ENCODE data around the gene TRPV3. TPM values are rescaled to one million over a fixed set of nuclear protein-coding genes. Genes with fewer than 3 reads are reported as not detected.
A peak's percentile ranks its signal among the peaks of the same experiment; 100 is the strongest.

The TRPV3 gene
- total RNA-seq, 2 experiments from 2014 or later: 0.25 to 0.56 TPM

DNA sequence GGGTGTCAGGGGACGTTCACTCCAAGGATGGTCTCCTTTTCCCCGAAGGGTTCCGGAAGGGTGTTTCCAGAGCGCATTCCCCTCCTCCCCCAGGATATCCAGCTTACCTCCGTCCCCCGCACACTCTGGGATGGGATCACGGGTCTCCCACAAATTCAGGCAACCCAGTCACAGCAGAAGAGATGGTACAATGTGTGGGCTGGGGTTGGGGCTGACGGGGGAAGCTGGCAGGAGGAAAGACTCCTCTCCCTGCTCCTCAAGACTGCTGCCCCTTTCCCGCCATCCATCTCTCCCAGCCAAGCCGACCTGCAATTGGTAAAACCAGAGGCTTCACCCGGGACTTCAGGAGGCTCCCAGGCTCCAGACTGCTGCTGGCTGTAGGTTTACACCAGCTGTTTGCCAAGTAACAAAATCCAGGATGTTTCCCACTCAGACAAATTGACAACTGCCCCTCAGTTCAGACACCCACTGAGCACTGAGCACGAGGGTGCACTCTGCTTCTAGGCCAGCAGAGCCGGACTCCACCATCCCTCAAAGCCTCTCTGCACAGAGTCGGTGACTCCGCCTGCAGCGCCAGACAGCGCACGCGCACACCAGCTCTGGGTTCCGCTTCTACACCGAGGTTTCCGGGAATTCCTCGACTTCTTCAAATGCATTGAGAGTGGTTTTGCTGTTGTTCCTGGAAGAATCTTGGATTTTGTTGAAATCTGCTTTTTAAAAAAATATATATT, 44.1 kb downstream of the TRPV3 start:
- ChIA-PET POLR2A (no interaction called here), CTCF (no interaction called here)
- TF ChIP-seq, protein P1, sequence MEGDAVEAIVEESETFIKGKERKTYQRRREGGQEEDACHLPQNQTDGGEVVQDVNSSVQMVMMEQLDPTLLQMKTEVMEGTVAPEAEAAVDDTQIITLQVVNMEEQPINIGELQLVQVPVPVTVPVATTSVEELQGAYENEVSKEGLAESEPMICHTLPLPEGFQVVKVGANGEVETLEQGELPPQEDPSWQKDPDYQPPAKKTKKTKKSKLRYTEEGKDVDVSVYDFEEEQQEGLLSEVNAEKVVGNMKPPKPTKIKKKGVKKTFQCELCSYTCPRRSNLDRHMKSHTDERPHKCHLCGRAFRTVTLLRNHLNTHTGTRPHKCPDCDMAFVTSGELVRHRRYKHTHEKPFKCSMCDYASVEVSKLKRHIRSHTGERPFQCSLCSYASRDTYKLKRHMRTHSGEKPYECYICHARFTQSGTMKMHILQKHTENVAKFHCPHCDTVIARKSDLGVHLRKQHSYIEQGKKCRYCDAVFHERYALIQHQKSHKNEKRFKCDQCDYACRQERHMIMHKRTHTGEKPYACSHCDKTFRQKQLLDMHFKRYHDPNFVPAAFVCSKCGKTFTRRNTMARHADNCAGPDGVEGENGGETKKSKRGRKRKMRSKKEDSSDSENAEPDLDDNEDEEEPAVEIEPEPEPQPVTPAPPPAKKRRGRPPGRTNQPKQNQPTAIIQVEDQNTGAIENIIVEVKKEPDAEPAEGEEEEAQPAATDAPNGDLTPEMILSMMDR (IDR thresholded peaks at IDR 0.05): no peak
- DNase-seq: peak in 1 of 14 experiments; percentile 20
- Mint-ChIP-seq H3K27me3 (no peaks in the 10 kb centered on the region), H3K9me3 (no peaks in the 10 kb centered on the region), H3K4me3 (peak overlapping the region; percentile 63), H3K36me3 (ENCODE audit: low read depth) (no peaks in the 10 kb centered on the region), H3K27ac (no peak overlapping the region), H3K4me1 (ENCODE audit: low read depth) (no peaks in the 10 kb centered on the region)
- Histone ChIP-seq H3K27ac (ENCODE audit: low read depth in 1 of 2, low read length in 2 of 2) (no peak overlapping the region), H3K9me3 (ENCODE audit: control insufficient read depth in 1 of 2, insufficient read depth in 1 of 2, low read length in 2 of 2) (no peaks in the 10 kb centered on the region), H3K27me3 (ENCODE audit: control insufficient read depth in 1 of 2, insufficient read depth in 2 of 2, low read length in 2 of 2) (no peaks in the 10 kb centered on the region), H3K36me3 (ENCODE audit: insufficient read depth, low read length) (no peaks in the 10 kb centered on the region), H3K4me3 (ENCODE audit: low read length) (no peak overlapping the region), H3K4me1 (ENCODE audit: insufficient read depth, low read length) (no peaks in the 10 kb centered on the region)
- intact Hi-C loops (cut with DNase I, micrococcal nuclease): no loop called here
- peak; percentile 34 for ATAC-seq (ENCODE audit: poor library complexity)

DNA sequence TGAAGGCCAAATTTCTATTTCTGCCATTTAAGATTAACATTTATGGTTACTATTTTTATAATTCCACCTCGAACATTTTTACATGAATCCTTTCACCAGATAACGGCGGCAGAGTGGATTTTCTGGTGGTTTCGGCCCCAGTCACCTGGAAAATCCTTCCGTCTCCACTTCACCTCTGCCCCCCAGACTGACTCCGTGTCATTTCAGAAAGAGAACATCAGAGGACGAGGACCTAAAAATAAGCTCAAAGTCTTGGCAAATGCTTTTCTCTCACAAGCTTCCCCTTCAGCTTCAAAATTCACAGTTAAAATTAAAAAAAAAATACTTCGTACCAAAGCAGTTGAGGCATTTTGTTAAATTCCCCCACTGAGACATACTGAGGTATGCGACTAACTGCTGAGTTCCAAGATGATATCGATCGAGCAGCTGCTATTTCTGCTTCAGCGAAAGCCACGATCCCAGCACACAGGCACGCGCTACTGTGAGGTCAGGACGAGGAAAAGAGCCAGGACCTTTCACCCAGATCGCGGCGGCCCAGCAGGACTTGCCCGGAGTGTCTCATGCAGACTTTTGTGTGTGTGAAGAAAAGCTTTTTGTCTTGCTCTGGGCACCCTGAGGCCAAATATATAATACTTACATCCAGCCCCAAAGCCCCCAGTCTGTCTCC, 45.0 kb downstream of the TRPV3 start:
- ChIA-PET POLR2A (no interaction called here), CTCF (no interaction called here)
- Histone ChIP-seq H3K27ac (ENCODE audit: low read depth in 1 of 2, low read length in 2 of 2) (no peak overlapping the region), H3K4me3 (ENCODE audit: low read length) (no peak overlapping the region), H3K27me3 (ENCODE audit: control insufficient read depth in 1 of 2, insufficient read depth in 2 of 2, low read length in 2 of 2) (no peaks in the 10 kb centered on the region), H3K36me3 (ENCODE audit: insufficient read depth, low read length) (no peaks in the 10 kb centered on the region), H3K4me1 (ENCODE audit: insufficient read depth, low read length) (no peaks in the 10 kb centered on the region), H3K9me3 (ENCODE audit: control insufficient read depth in 1 of 2, insufficient read depth in 1 of 2, low read length in 2 of 2) (no peaks in the 10 kb centered on the region)
- Mint-ChIP-seq H3K4me3 (peak overlapping the region; percentile 36), H3K27ac (no peak overlapping the region), H3K27me3 (no peaks in the 10 kb centered on the region), H3K36me3 (ENCODE audit: low read depth) (no peaks in the 10 kb centered on the region), H3K9me3 (no peaks in the 10 kb centered on the region), H3K4me1 (ENCODE audit: low read depth) (no peaks in the 10 kb centered on the region)
- intact Hi-C loops (cut with DNase I, micrococcal nuclease): no loop called here
- TF ChIP-seq, protein P1 (IDR thresholded peaks at IDR 0.05): no peak
- DNase-seq (no peak), ATAC-seq (ENCODE audit: poor library complexity) (no peak)

- no peaks in the 10 kb centered on the region for H3K4me1 Mint-ChIP-seq (ENCODE audit: low read depth)
- ChIA-PET CTCF (no interaction called here), POLR2A (no interaction called here)
- Histone ChIP-seq H3K27me3 (ENCODE audit: control insufficient read depth in 1 of 2, insufficient read depth in 2 of 2, low read length in 2 of 2) (no peaks in the 10 kb centered on the region), H3K9me3 (ENCODE audit: control insufficient read depth in 1 of 2, insufficient read depth in 1 of 2, low read length in 2 of 2) (no peaks in the 10 kb centered on the region), H3K36me3 (ENCODE audit: insufficient read depth, low read length) (no peaks in the 10 kb centered on the region), H3K27ac (ENCODE audit: low read depth in 1 of 2, low read length in 2 of 2) (no peak overlapping the region), H3K4me3 (ENCODE audit: low read length) (no peak overlapping the region), H3K4me1 (ENCODE audit: insufficient read depth, low read length) (no peaks in the 10 kb centered on the region)
- H3K4me3 Mint-ChIP-seq: no peak overlapping the region
- H3K9me3 Mint-ChIP-seq: peaks cover 1% of the 10 kb centered on the region
- intact Hi-C loops (cut with DNase I, micrococcal nuclease): no loop called here
- no peaks in the 10 kb centered on the region for H3K36me3 Mint-ChIP-seq (ENCODE audit: low read depth)
- TF ChIP-seq, protein P1 (IDR thresholded peaks at IDR 0.05): no peak
- H3K27ac Mint-ChIP-seq: no peak overlapping the region
- ATAC-seq (ENCODE audit: poor library complexity) (no peak), DNase-seq (no peak)
- H3K27me3 Mint-ChIP-seq: no peaks in the 10 kb centered on the region
Measured at GRCh38 chr17:3511852-3512504, 45.6 kb downstream of the TRPV3 start.
